SU-DHL-6 (cell line): ENCODE data around the gene FDX2.

ENCODE experiments used
- H2AFZ ChIP-seq: fragments of 200-600 bp; sonication (generic); 2 replicates; pipeline ENCODE4 v1.6.1; 2014; ENCODE audit warnings: low read depth, mild to moderate bottlenecking, moderate library complexity, mixed read lengths, antibody characterized with exemption, low read length; ENCODE audit not compliant: severe bottlenecking
- H3F3A ChIP-seq: fragments of 200-600 bp; shearing (Covaris generic); 2 replicates; pipeline ENCODE4 v1.6.0; 2016; ENCODE audit warnings: antibody characterized with exemption, mild to moderate bottlenecking; ENCODE audit not compliant: insufficient read depth
- H3K27ac ChIP-seq: fragments of 200-600 bp; sonication (generic); 2 replicates; pipeline ENCODE4 v1.5.1; 2016; ENCODE audit warnings: low read depth, mild to moderate bottlenecking, low read length, moderate library complexity, mixed read lengths
- H3K27me3 ChIP-seq: fragments of 200-600 bp; sonication (generic), shearing (Covaris generic); 2 replicates; pipeline ENCODE4 v1.6.0; 2014; ENCODE audit warnings: mild to moderate bottlenecking, low read length
- H3K36me3 ChIP-seq: fragments of 200-600 bp; sonication (generic); 2 replicates; pipeline ENCODE4 v1.6.1; 2014; ENCODE audit warnings: mild to moderate bottlenecking, low read length, mixed read lengths
- H3K4me2 ChIP-seq: fragments of 300-600, 200-600 bp; shearing (Covaris generic), sonication (generic); 2 replicates; pipeline ENCODE4 v1.6.0; 2014; ENCODE audit warnings: low read length, low read depth, mild to moderate bottlenecking; ENCODE audit not compliant: poor library complexity, severe bottlenecking
- H3K4me3 ChIP-seq: fragments of 200-600 bp; sonication (generic); 2 replicates; pipeline ENCODE4 v1.5.1; 2014; ENCODE audit warnings: antibody characterized with exemption, low read length, mild to moderate bottlenecking, mixed read lengths; ENCODE audit not compliant: insufficient read depth, poor library complexity, severe bottlenecking
- H3K79me2 ChIP-seq: fragments of 200-600 bp; sonication (generic); 2 replicates; pipeline ENCODE4 v1.6.1; 2014; ENCODE audit warnings: mild to moderate bottlenecking, low read length, moderate library complexity; ENCODE audit not compliant: insufficient read depth
- H3K9ac ChIP-seq: fragments of 200-600 bp; sonication (generic); 2 replicates; pipeline ENCODE4 v1.7.0; 2014; ENCODE audit warnings: mild to moderate bottlenecking, low read length
- H3K9me2 ChIP-seq: fragments of 200-600 bp; sonication (generic); replicated peaks from 2 replicates; pipeline ENCODE4 v1.6.1; 2014; ENCODE audit warnings: low read length; ENCODE audit not compliant: insufficient read depth
- H3K9me3 ChIP-seq: fragments of 200-600 bp; sonication (generic); 2 replicates; pipeline ENCODE4 v1.6.1; 2014; ENCODE audit warnings: low read length, mixed read lengths; ENCODE audit not compliant: insufficient read depth
- H4K20me1 ChIP-seq: fragments of 200-600 bp; sonication (generic); 2 replicates; pipeline ENCODE4 v1.6.1; 2014; ENCODE audit warnings: low read depth, mild to moderate bottlenecking, antibody characterized with exemption, low read length, moderate library complexity, mixed read lengths
- EZH2phosphoT487 ChIP-seq: fragments of 200-600 bp; sonication (generic), shearing (Covaris generic); conservative IDR thresholded peaks from 2 replicates; pipeline ENCODE4 v1.6.1; 2018; ENCODE audit warnings: mild to moderate bottlenecking, antibody characterized with exemption, low read length, moderate library complexity, mixed read lengths
- TF ChIP-seq, protein P1 (sequence below): fragments of 200-600 bp; sonication (generic); IDR thresholded peaks from one replicate; pipeline ENCODE4 v1.5.1; 2017; ENCODE audit warnings: antibody characterized with exemption, mild to moderate bottlenecking, low read length, moderate library complexity; ENCODE audit not compliant: insufficient read depth, poor library complexity, severe bottlenecking

Gene FDX2

GRCh38 chr19:10363789-10364281 lies 48.0 kb upstream of the FDX2 start:
- TF ChIP-seq, protein P1, sequence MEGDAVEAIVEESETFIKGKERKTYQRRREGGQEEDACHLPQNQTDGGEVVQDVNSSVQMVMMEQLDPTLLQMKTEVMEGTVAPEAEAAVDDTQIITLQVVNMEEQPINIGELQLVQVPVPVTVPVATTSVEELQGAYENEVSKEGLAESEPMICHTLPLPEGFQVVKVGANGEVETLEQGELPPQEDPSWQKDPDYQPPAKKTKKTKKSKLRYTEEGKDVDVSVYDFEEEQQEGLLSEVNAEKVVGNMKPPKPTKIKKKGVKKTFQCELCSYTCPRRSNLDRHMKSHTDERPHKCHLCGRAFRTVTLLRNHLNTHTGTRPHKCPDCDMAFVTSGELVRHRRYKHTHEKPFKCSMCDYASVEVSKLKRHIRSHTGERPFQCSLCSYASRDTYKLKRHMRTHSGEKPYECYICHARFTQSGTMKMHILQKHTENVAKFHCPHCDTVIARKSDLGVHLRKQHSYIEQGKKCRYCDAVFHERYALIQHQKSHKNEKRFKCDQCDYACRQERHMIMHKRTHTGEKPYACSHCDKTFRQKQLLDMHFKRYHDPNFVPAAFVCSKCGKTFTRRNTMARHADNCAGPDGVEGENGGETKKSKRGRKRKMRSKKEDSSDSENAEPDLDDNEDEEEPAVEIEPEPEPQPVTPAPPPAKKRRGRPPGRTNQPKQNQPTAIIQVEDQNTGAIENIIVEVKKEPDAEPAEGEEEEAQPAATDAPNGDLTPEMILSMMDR = no peak
- TF ChIP-seq EZH2phosphoT487 = no peak
- no peaks in the 10 kb centered on the region for H3K9me3 ChIP-seq
- no peaks in the 10 kb centered on the region for H3K79me2 ChIP-seq
- H3K9me2 ChIP-seq = no peaks in the 10 kb centered on the region
- H3K27me3 ChIP-seq = no peaks in the 10 kb centered on the region
- H3K27ac ChIP-seq = no peak overlapping the region
- no peaks in the 10 kb centered on the region for H3K36me3 ChIP-seq
- H3K4me3 ChIP-seq = no peak overlapping the region
- no peak overlapping the region for H2AFZ ChIP-seq
- no peak overlapping the region for H3K9ac ChIP-seq
- no peaks in the 10 kb centered on the region for H3F3A ChIP-seq
- no peaks in the 10 kb centered on the region for H4K20me1 ChIP-seq
- H3K4me2 ChIP-seq = no peak overlapping the region

GRCh38 chr19:10362259-10362658 lies 46.4 kb upstream of the FDX2 start:
- Histone ChIP-seq H3K79me2 (no peaks in the 10 kb centered on the region), H3K9ac (no peak overlapping the region), H4K20me1 (no peaks in the 10 kb centered on the region), H3K4me3 (no peak overlapping the region), H3K9me2 (no peaks in the 10 kb centered on the region), H3K4me2 (no peak overlapping the region), H3F3A (no peaks in the 10 kb centered on the region), H3K9me3 (no peaks in the 10 kb centered on the region), H3K27me3 (no peaks in the 10 kb centered on the region), H2AFZ (no peak overlapping the region), H3K36me3 (no peaks in the 10 kb centered on the region), H3K27ac (no peak overlapping the region)
- TF ChIP-seq, protein P1 = no peak
- no peak for TF ChIP-seq EZH2phosphoT487

DNA sequence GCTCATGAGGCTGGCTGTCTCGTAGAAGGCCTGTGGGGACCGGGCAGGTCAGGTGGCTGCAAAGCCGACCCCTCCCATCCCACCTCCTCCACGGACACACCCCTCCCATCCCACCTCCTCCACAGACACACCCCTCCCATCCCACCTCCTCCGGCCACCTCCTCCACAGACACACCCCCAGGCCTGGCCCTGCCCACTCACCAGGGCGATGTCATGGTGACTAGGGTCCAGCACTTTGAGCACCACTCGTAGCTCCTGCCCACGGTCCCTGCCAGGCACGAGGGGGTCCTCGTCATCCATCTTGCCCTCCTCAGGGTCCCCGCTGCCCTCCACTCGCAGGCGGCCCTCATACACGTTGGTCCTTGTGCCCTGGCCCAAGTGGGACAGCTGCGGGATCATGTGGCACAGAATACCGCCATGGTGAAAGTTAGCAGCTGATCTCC lies 45.8 kb upstream of the FDX2 start:
- Histone ChIP-seq H3K9me2 (no peaks in the 10 kb centered on the region), H4K20me1 (no peaks in the 10 kb centered on the region), H2AFZ (no peak overlapping the region), H3K27me3 (no peaks in the 10 kb centered on the region), H3K4me2 (no peak overlapping the region), H3K36me3 (no peaks in the 10 kb centered on the region), H3K79me2 (no peaks in the 10 kb centered on the region), H3F3A (no peaks in the 10 kb centered on the region), H3K9me3 (no peaks in the 10 kb centered on the region), H3K9ac (no peak overlapping the region), H3K27ac (no peak overlapping the region), H3K4me3 (no peak overlapping the region)
- TF ChIP-seq, protein P1 = no peak
- no peak for TF ChIP-seq EZH2phosphoT487
